K562 (cell line): ENCODE measurements around the gene ANKRD23. TPM values are rescaled to one million over a fixed set of nuclear protein-coding genes. Genes with fewer than 3 reads are reported as not detected.

Source experiments
- ATAC-seq: fragments of 200-7000 bp; cut with Tn5 transposase; 3 replicates; pipeline ENCODE4 v1.9.1; 2020; ENCODE audit warnings: moderate library complexity
- BruUV-seq: library from RNA; stranded (reverse); fragments of 400-500 nt; replicated peaks from 2 replicates; lab custom pipeline; 2021; lab: Mats Ljungman, UMichigan
- CTCF ChIA-PET: fragments of 300-600 bp; formaldehyde crosslinking; extraction: SDS; loops from one replicate; lab custom pipeline; 2021; ENCODE audit warnings: low intra/inter-chr PET ratio; lab: Yijun Ruan, JAX
- POLR2A ChIA-PET: fragments of 300-600, 350-650 bp; sonication (Branson Sonifier 250); formaldehyde crosslinking; extraction: SDS; loops from one replicate; lab custom pipeline; 2021; ENCODE audit warnings: antibody characterized with exemption, inconsistent platforms; lab: Yijun Ruan, JAX
- DNase-seq, 4 experiments: peaks; one replicate each; pipeline versions ENCODE4 v3.0.0 to v3.0.0-alpha.2; 2011 to 2018; ENCODE audit warnings: low spot score in 3 of 4, mixed read lengths in 3 of 4; ENCODE audit errors: extremely low read depth in 1 of 4
- FAIRE-seq: peaks from 2 replicates; lab custom pipeline; 2011; peaks lifted over from hg19 to GRCh38; lab: Jason Lieb, UNC
- H2AFZ ChIP-seq: 2 replicates; pipeline ENCODE4 v1.6.0; 2011; ENCODE audit warnings: low read depth, low read length, control low read depth, inconsistent platforms
- H3K27ac ChIP-seq: fragments of 200-600 bp; 3 replicates; pipeline ENCODE4 v1.8.0; 2011; ENCODE audit warnings: low read depth, mild to moderate bottlenecking, control low read depth, inconsistent platforms, low read length, moderate library complexity, mixed read lengths; ENCODE audit errors: extremely low read depth
- H3K27me3 ChIP-seq, 2 experiments: fragments of 300-600 bp in 1 of 2; 2 replicates in 1 of 2; 3 replicates in 1 of 2; pipeline versions ENCODE4 v1.6.0 to v1.8.0; 2011; ENCODE audit warnings: inconsistent platforms in 2 of 2, low read length in 2 of 2, mild to moderate bottlenecking in 1 of 2, mixed read lengths in 1 of 2, moderate library complexity in 1 of 2; ENCODE audit not compliant: control insufficient read depth in 2 of 2, insufficient read depth in 2 of 2
- H3K36me3 ChIP-seq: fragments of 300-600 bp; 3 replicates; pipeline ENCODE4 v1.8.0; 2011; ENCODE audit warnings: mild to moderate bottlenecking, low read length, inconsistent platforms; ENCODE audit not compliant: control insufficient read depth, insufficient read depth
- H3K4me1 ChIP-seq, 2 experiments: fragments of 200-600 bp in 1 of 2; replicated peaks in 1 of 2; 2 replicates in 1 of 2; 3 replicates in 1 of 2; pipeline versions ENCODE4 v1.5.1 to v1.8.0; 2011; ENCODE audit warnings: inconsistent platforms in 2 of 2, low read length in 2 of 2, mild to moderate bottlenecking in 1 of 2, mixed read lengths in 1 of 2, moderate library complexity in 1 of 2; ENCODE audit not compliant: control insufficient read depth in 2 of 2, insufficient read depth in 2 of 2
- H3K4me2 ChIP-seq: 2 replicates; pipeline ENCODE4 v1.6.1; 2011; ENCODE audit warnings: low read length, control low read depth, inconsistent platforms, mixed read lengths; ENCODE audit not compliant: insufficient read depth
- H3K4me3 ChIP-seq: fragments of 200-600 bp; sonication (generic), shearing (Covaris generic); 2 replicates; pipeline ENCODE4 v1.5.1; 2016; ENCODE audit warnings: control low read depth, inconsistent platforms
- H3K79me2 ChIP-seq: fragments of 200-600 bp; 3 replicates; pipeline ENCODE4 v1.8.0; 2011; ENCODE audit warnings: low read length, inconsistent platforms; ENCODE audit not compliant: control insufficient read depth, insufficient read depth
- H3K9ac ChIP-seq, 2 experiments: 2 replicates each; pipeline versions ENCODE4 v1.6.0 to v1.6.1; 2011; ENCODE audit warnings: low read depth in 2 of 2, low read length in 2 of 2, control low read depth in 1 of 2, inconsistent platforms in 1 of 2, mild to moderate bottlenecking in 1 of 2, mixed read lengths in 1 of 2; ENCODE audit not compliant: insufficient read depth in 1 of 2
- H3K9me1 ChIP-seq: one replicate; pipeline ENCODE4 v1.6.0; 2011; ENCODE audit warnings: inconsistent platforms, mild to moderate bottlenecking, low read length, moderate library complexity; ENCODE audit not compliant: control insufficient read depth, insufficient read depth
- H3K9me3 ChIP-seq: replicated peaks from 2 replicates; pipeline ENCODE4 v1.5.1; 2011; ENCODE audit warnings: low read depth, low read length, inconsistent platforms; ENCODE audit not compliant: control insufficient read depth, insufficient read depth
- H4K20me1 ChIP-seq: replicated peaks from 2 replicates; pipeline ENCODE4 v1.6.1; 2011; ENCODE audit warnings: low read length, inconsistent platforms, mixed read lengths; ENCODE audit not compliant: control insufficient read depth, insufficient read depth
- GATA2 ChIP-seq: sonication (generic); formaldehyde crosslinking; IDR thresholded peaks from 2 replicates; pipeline ENCODE4 v1.4.0; 2020; ENCODE audit warnings: mild to moderate bottlenecking, missing genetic modification reagents
- PRDM10 ChIP-seq: fragments of 450-650 bp; IDR thresholded peaks from 2 replicates; pipeline ENCODE4 v1.6.1; 2018; ENCODE audit not compliant: partially characterized antibody
- SP1 ChIP-seq: sonication (generic); formaldehyde crosslinking; IDR thresholded peaks from 2 replicates; pipeline ENCODE4 v1.8.1; 2022; ENCODE audit warnings: mild to moderate bottlenecking, missing genetic modification reagents
- TAL1 ChIP-seq: fragments of 450-650 bp; IDR thresholded peaks from 2 replicates; pipeline ENCODE4 v1.6.1; 2016; ENCODE audit warnings: mild to moderate bottlenecking
- ZNF766 ChIP-seq: fragments of 200-800 bp; sonication (Bioruptor generic); conservative IDR thresholded peaks from 2 replicates; pipeline ENCODE4 v1.6.1; 2016; ENCODE audit warnings: missing genetic modification characterization, missing compliant biosample characterization
- WGBS: fragments of 100-300 bp; shearing (Covaris generic); methylation state at CpG from one replicate; pipeline ENCODE4 v1.1.6; 2016; ENCODE audit warnings: low coverage, mixed read lengths; ENCODE audit not compliant: insufficient coverage; ENCODE audit errors: missing lambda C conversion rate; 5-methylcytosine and 5-hydroxymethylcytosine counted together
- in situ Hi-C: fragments of 300-500 bp; cut with MboI; formaldehyde crosslinking; loops from 4 replicates; pipeline ENCODE4 v1.15.0; 2018; ENCODE audit warnings: inconsistent platforms, mixed read lengths
- intact Hi-C: fragments of 100-400 bp; cut with micrococcal nuclease; formaldehyde crosslinking; loops from 2 replicates; pipeline ENCODE4 v1.14.2; 2022
- polyA plus RNA-seq, 8 experiments: library from polyadenylated mRNA; depleted of rRNA in 4 of 8; stranded (reverse) in 5 of 8; unstranded in 3 of 8; fragments of >200 nt; fragmentation: Nextera tagmentation in 2 of 8; fragmentation: Illumina TruSeq in 1 of 8; extraction: Ambion mirVana in 2 of 8; extraction: Trizol in 1 of 8; gene quantifications; 2 replicates each; pipeline versions ENCODE4 v1.2.1 to v1.2.3, GENCODE V29; 2011 to 2014; ENCODE audit warnings: inconsistent platforms in 1 of 8, missing spikeins in 1 of 8
- total RNA-seq, 7 experiments: library from RNA; depleted of rRNA in 6 of 7; stranded (reverse); fragments of >200 nt in 6 of 7; fragmentation: Illumina TruSeq in 2 of 7; extraction: Trizol in 2 of 7; gene quantifications; 2 replicates each; pipeline versions ENCODE4 v1.2.1 to v1.2.3, GENCODE V29; 2011 to 2021; ENCODE audit warnings: low replicate concordance in 1 of 7
- TF ChIP-seq, protein P1 (sequence below): sonication (generic); formaldehyde crosslinking; IDR thresholded peaks from 2 replicates; pipeline ENCODE4 v1.8.0; 2022; ENCODE audit warnings: missing genetic modification reagents, mild to moderate bottlenecking, moderate library complexity, borderline replicate concordance
- TF ChIP-seq, protein P2 (sequence below), 3 experiments: fragments of 200-800 bp in 1 of 3; fragments of 250-450 bp in 1 of 3; fragments of 450-650 bp in 1 of 3; sonication (Bioruptor Pico) in 1 of 3; sonication (Bioruptor generic) in 1 of 3; formaldehyde crosslinking in 1 of 3; IDR thresholded peaks; 2 replicates each; pipeline versions ENCODE4 v1.6.1 to v1.8.0; 2016 to 2022; ENCODE audit warnings: mild to moderate bottlenecking in 2 of 3, missing genetic modification characterization in 2 of 3, missing compliant biosample characterization in 1 of 3, moderate library complexity in 1 of 3
- TF ChIP-seq, protein P3 (sequence below): fragments of 200-800 bp; sonication (Bioruptor generic); IDR thresholded peaks from 2 replicates; pipeline ENCODE4 v1.6.1; 2017; ENCODE audit warnings: missing genetic modification characterization, missing compliant biosample characterization

Gene ANKRD23
- total and polyA plus RNA-seq, 9 of the 15 experiments (the other 6 are each of a cell fraction or from before 2014, with no cell fraction given) = 0.32 to 4.8 (median 2.8) TPM

DNA sequence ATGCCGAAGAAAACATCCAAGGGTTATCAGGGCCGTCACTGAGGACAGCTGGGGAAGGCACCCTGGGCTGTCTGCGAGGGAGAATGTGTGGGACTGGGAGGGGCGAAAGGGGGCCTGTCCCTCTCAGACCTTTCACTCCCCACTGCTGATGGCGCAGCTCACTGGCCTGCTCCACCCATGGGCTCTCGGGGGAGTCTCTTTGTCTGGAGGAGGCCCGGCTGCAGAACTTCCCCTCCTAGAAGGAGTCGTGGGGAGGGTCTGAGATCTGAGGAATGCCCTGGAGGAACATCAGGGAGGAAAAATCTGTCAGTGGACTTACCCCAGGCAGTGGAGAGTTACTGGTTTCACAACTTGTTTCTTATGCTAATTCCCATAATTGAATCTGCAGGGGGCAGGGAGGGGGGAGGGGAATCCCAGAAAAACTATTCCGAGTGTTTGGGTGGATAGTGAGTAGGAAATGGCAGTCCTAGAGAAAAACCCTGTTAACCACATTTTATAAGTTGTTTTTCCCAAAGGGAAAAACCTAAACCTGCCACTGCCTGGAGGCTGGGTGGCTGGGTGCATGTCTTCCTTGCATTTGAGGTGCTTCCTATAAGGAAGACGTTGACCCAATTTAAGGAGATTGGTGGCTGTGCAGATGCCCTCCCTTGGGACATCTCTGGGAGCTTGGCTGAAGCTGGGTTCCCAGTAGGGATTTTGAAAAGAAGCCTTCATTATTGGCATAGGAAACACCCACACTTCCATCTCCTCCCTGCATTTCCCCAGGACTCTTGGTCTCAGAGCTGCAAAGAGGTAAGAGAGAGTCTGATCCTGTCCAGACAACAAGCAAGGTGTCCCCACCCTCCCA is 37.8 kb upstream of the ANKRD23 start:
- Histone ChIP-seq H3K27me3 (no peaks in the 10 kb centered on the region; a peak in 1 of 5 replicates), H3K9me1 (no peaks in the 10 kb centered on the region), H3K4me1 (peaks cover 19 to 96% of the 10 kb centered on the region in 2 experiments; a peak in 4 of 5 replicates), H3K79me2 (peaks cover 26% of the 10 kb centered on the region; the same call in 2 of the 3 replicates), H4K20me1 (peaks cover 3% of the 10 kb centered on the region; the same call in 1 of the 2 replicates), H3K4me3 (no peak overlapping the region), H2AFZ (no peak overlapping the region), H3K9me3 (no peaks in the 10 kb centered on the region), H3K27ac (peak overlapping the region; percentile 42; the same call in 1 of the 3 replicates), H3K36me3 (peaks cover 60% of the 10 kb centered on the region), H3K4me2 (no peak overlapping the region), H3K9ac (peak overlapping the region in 1 of 2 experiments; percentile 74; a peak in 2 of 4 replicates)
- FAIRE-seq = peak; percentile 72
- ATAC-seq = peak; percentile 69
- ChIA-PET POLR2A (interaction anchor here (0.5 to 11.3 kb wide), 11 partner anchors 7 to 237 kb away, joined by 3 to 112 read pairs (median 4); partner anchors contain the start of gene CNNM3), CTCF (no interaction called here)
- in situ Hi-C loops (no loop called here), intact Hi-C loops (no loop called here)
- WGBS = 16% methylated on average over 8 of the region's 10 CpGs
- no TSS peak for BruUV-seq
- DNase-seq = peak; percentile 65 to 70 (median 66)
- TF ChIP-seq, protein P1, sequence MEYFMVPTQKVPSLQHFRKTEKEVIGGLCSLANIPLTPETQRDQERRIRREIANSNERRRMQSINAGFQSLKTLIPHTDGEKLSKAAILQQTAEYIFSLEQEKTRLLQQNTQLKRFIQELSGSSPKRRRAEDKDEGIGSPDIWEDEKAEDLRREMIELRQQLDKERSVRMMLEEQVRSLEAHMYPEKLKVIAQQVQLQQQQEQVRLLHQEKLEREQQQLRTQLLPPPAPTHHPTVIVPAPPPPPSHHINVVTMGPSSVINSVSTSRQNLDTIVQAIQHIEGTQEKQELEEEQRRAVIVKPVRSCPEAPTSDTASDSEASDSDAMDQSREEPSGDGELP (CRISPR knock-in tag) = peak; percentile 59; the same call in 1 of the 2 replicates
- TF ChIP-seq, protein P2, sequence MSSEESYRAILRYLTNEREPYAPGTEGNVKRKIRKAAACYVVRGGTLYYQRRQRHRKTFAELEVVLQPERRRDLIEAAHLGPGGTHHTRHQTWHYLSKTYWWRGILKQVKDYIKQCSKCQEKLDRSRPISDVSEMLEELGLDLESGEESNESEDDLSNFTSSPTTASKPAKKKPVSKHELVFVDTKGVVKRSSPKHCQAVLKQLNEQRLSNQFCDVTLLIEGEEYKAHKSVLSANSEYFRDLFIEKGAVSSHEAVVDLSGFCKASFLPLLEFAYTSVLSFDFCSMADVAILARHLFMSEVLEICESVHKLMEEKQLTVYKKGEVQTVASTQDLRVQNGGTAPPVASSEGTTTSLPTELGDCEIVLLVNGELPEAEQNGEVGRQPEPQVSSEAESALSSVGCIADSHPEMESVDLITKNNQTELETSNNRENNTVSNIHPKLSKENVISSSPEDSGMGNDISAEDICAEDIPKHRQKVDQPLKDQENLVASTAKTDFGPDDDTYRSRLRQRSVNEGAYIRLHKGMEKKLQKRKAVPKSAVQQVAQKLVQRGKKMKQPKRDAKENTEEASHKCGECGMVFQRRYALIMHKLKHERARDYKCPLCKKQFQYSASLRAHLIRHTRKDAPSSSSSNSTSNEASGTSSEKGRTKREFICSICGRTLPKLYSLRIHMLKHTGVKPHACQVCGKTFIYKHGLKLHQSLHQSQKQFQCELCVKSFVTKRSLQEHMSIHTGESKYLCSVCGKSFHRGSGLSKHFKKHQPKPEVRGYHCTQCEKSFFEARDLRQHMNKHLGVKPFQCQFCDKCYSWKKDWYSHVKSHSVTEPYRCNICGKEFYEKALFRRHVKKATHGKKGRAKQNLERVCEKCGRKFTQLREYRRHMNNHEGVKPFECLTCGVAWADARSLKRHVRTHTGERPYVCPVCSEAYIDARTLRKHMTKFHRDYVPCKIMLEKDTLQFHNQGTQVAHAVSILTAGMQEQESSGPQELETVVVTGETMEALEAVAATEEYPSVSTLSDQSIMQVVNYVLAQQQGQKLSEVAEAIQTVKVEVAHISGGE (CRISPR knock-in tag; IDR thresholded peaks at IDR 0.05) = 0 out of 6 replicates have a peak, but pooled peaks of 1 of the 3 experiments have one; percentile 2
- peak; percentile 89 for TF ChIP-seq PRDM10
- TF ChIP-seq ZNF766 (CRISPR knock-in tag) = 0 out of 2 replicates have a peak, but pooled peaks have one; percentile 21
- TF ChIP-seq TAL1 = no peak
- no peak for TF ChIP-seq GATA2 (CRISPR knock-in tag)
- TF ChIP-seq, protein P3, sequence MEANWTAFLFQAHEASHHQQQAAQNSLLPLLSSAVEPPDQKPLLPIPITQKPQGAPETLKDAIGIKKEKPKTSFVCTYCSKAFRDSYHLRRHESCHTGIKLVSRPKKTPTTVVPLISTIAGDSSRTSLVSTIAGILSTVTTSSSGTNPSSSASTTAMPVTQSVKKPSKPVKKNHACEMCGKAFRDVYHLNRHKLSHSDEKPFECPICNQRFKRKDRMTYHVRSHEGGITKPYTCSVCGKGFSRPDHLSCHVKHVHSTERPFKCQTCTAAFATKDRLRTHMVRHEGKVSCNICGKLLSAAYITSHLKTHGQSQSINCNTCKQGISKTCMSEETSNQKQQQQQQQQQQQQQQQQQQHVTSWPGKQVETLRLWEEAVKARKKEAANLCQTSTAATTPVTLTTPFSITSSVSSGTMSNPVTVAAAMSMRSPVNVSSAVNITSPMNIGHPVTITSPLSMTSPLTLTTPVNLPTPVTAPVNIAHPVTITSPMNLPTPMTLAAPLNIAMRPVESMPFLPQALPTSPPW (CRISPR knock-in tag) = peak; percentile 31; the same call in 1 of the 2 replicates
- TF ChIP-seq SP1 (CRISPR knock-in tag) = peak; percentile 13; the same call in 1 of the 2 replicates
